Left ventricle myocardium inferior (tissue), 1 donor: ENCODE measurements around the gene SDHAF3. TPM values are rescaled to one million over a fixed set of nuclear protein-coding genes. Genes with fewer than 3 reads are reported as not detected.
"Not testable (repeated sequence)": the region's sequence is repeated elsewhere in the genome, so short reads cannot be mapped to it uniquely, and the experiment has no call there.

Experiments
- DNase-seq: peaks from one replicate; pipeline ENCODE4 v3.0.0-alpha.2; 2020
- H3K27ac ChIP-seq: fragments of 200-600 bp; replicated peaks from 2 replicates; pipeline ENCODE4 v1.8.0; 2021
- H3K27me3 ChIP-seq: fragments of 200-600 bp; 2 replicates; pipeline ENCODE4 v1.8.0; 2021; ENCODE audit warnings: low read depth
- H3K36me3 ChIP-seq: fragments of 200-600 bp; 2 replicates; pipeline ENCODE4 v1.8.0; 2021
- H3K4me1 ChIP-seq: fragments of 200-600 bp; 2 replicates; pipeline ENCODE4 v1.8.0; 2021
- H3K4me3 ChIP-seq: fragments of 200-600 bp; 2 replicates; pipeline ENCODE4 v1.8.0; 2021; ENCODE audit warnings: mild to moderate bottlenecking, moderate library complexity
- H3K9me3 ChIP-seq: fragments of 200-600 bp; replicated peaks from 2 replicates; pipeline ENCODE4 v1.8.0; 2021
- intact Hi-C: fragments of 100-400 bp; cut with micrococcal nuclease; formaldehyde crosslinking; loops from one replicate; pipeline ENCODE4 v1.11.0; 2022
- total RNA-seq: library from RNA; stranded (reverse); fragmentation: NEBNext Ultra II Directional; extraction: Animal tissue kit (Norgen Biotek cat#: 25700); gene quantifications from one replicate; pipeline ENCODE4 v1.2.1, GENCODE V29; 2021
- TF ChIP-seq, protein P1 (sequence below): fragments of 200-600 bp; IDR thresholded peaks from 2 replicates; pipeline ENCODE4 v1.8.0; 2021; ENCODE audit warnings: antibody characterized with exemption, mild to moderate bottlenecking, borderline replicate concordance
- donor health status: DM: no; HTN: yes; CAD: no; lungs with severe emphysema.

Gene SDHAF3
- total RNA-seq, 1 donor from 2014 or later: 20.5 TPM

DNA sequence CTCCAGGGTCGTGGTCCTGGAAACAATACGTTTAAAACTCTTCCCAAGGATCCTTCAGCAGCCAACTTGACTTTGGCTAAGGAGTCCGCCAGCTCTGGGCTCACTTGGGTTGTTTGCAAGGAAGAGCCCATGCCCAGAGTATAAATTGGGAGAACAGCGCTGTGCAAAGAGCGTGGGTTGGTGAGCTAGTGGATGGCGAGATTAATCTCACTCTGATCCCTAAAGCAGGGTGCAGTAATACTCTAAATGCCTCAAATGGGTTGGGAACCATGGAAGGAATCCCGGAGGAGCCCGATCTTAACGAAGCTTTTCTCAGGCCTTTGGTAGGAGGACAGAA lies 495 bp upstream of the SDHAF3 start:
- Histone ChIP-seq H3K9me3 (no peaks in the 10 kb centered on the region), H3K27me3 (no peaks in the 10 kb centered on the region), H3K4me3 (peak overlapping the region; percentile 78), H3K27ac (peak overlapping the region; percentile 79), H3K36me3 (no peaks in the 10 kb centered on the region), H3K4me1 (peaks cover 25% of the 10 kb centered on the region)
- intact Hi-C loops: no loop called here
- no peak for DNase-seq
- TF ChIP-seq, protein P1, sequence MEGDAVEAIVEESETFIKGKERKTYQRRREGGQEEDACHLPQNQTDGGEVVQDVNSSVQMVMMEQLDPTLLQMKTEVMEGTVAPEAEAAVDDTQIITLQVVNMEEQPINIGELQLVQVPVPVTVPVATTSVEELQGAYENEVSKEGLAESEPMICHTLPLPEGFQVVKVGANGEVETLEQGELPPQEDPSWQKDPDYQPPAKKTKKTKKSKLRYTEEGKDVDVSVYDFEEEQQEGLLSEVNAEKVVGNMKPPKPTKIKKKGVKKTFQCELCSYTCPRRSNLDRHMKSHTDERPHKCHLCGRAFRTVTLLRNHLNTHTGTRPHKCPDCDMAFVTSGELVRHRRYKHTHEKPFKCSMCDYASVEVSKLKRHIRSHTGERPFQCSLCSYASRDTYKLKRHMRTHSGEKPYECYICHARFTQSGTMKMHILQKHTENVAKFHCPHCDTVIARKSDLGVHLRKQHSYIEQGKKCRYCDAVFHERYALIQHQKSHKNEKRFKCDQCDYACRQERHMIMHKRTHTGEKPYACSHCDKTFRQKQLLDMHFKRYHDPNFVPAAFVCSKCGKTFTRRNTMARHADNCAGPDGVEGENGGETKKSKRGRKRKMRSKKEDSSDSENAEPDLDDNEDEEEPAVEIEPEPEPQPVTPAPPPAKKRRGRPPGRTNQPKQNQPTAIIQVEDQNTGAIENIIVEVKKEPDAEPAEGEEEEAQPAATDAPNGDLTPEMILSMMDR: no peak

DNA sequence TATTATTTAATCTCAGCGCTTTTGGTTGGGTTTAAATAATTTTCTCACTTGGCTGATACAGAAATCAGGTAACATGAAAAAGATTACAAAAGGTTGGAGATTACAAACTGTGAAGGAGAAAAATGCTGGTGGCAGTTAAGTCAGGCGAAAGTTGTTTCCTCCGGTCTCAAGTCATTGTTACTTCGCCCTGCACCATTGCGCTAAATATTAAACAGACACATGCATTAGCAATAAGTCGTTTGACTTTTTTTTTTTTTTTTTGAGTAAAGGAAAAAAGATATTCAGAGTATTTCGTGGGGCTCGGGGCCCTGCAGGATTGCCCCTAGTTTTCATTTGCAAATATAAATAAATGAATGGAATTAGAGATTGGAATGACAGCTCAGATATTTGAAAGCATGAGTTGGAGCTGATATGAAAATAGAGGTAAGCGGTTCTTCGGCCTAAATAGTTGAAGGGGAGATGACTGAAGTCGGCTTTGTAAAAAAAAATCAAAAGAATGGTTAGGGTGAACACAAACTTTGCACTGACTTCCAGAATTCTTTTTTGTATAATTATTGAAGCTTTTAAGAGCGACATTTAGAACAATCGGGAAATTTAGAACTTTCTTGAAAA lies 914 bp downstream of the SDHAF3 start:
- H3K4me3 ChIP-seq: peak overlapping the region; percentile 78
- H3K27ac ChIP-seq: peak overlapping the region; percentile 79
- H3K27me3 ChIP-seq: no peaks in the 10 kb centered on the region
- TF ChIP-seq, protein P1: no peak
- no peak for DNase-seq
- intact Hi-C loops: no loop called here
- H3K9me3 ChIP-seq: no peaks in the 10 kb centered on the region
- H3K4me1 ChIP-seq: peaks cover 25% of the 10 kb centered on the region
- H3K36me3 ChIP-seq: no peaks in the 10 kb centered on the region

DNA sequence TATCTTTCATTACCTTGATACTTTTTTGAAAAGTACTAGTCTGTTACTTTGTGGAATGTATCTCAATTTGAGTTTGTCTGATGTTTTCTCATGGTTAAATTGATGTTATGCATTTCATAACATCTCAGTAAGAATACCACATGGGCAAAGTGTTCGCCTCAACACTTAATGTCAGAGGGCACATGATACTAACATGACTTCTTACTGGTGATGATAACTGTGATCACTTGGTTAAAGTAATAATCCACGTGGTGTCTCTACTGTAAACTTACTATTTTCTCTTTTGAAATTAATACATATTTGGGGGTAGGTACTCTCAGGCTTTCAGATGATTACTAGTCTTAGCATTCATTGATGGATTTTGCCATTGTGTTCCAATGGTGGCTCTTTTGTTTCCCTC lies 2.2 kb downstream of the SDHAF3 start:
- TF ChIP-seq, protein P1: no peak
- intact Hi-C loops: no loop called here
- no peaks in the 10 kb centered on the region for H3K36me3 ChIP-seq

DNA sequence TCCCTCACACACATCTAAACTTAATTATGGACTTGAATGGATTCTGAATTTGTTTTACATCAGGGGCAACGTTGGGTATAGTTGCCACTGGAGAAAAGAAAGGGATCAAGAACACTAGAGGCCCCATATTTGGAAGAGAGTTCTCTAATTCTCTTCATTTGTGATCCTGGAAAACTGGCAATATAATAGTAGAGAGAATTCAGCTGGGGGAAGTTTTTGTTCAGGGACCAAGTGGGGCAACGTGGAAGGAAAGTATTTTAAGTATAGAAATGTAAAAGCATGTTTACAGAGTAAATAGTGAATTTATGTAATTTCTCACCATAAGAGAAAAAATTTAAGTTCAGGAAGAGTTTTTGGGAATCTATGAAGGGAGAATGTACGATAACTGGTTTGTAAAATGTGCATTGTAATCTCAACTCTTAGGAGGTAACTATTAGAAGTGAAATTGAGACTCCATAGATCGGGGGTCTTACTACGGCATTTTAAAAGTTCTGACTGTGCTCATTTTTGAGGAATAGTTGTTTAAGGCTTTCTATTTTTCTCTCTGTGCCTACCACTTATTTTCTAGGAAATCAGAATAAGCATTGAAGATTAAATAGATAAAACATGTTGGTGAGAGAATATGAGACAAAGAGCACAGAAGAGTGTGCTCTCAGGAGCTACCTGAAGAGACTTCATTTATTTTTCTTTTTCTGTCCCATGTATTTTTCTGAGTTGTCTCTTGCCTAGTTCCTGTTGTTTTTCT lies 3.4 kb downstream of the SDHAF3 start:
- Histone ChIP-seq H3K4me3 (no peak overlapping the region), H3K27ac (no peak overlapping the region), H3K27me3 (no peaks in the 10 kb centered on the region), H3K4me1 (peaks cover 25% of the 10 kb centered on the region), H3K36me3 (no peaks in the 10 kb centered on the region), H3K9me3 (peaks cover 7% of the 10 kb centered on the region)
- DNase-seq: no peak
- TF ChIP-seq, protein P1: no peak
- intact Hi-C loops: no loop called here

More for the DNA sequence above, 2.2 kb downstream of the SDHAF3 start:
- H3K4me1 ChIP-seq: peaks cover 25% of the 10 kb centered on the region
- no peaks in the 10 kb centered on the region for H3K27me3 ChIP-seq
- no peak overlapping the region for H3K27ac ChIP-seq
- H3K4me3 ChIP-seq: no peak overlapping the region
- no peaks in the 10 kb centered on the region for H3K9me3 ChIP-seq
- DNase-seq: no peak

DNA sequence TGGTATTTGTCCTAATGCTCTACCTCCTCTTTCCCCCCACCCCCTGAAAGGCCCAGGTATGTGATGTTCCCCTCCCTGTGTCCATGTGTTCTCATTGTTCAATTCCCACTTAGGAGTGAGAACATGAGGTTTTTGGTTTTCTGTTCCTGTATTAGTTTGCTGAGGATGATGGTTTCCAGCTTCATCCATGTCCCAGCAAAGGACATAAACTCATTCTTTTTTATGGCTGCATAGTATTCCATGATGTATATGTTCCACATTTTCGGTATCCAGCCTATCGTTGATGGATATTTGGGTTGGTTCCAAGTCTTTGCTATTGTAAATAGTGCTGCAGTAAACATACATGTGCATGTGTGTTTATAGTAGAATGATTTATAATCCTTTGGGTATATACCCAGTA lies 5.6 kb downstream of the SDHAF3 start:
- intact Hi-C loops, H3K27me3 ChIP-seq: not testable (repeated sequence)

DNA sequence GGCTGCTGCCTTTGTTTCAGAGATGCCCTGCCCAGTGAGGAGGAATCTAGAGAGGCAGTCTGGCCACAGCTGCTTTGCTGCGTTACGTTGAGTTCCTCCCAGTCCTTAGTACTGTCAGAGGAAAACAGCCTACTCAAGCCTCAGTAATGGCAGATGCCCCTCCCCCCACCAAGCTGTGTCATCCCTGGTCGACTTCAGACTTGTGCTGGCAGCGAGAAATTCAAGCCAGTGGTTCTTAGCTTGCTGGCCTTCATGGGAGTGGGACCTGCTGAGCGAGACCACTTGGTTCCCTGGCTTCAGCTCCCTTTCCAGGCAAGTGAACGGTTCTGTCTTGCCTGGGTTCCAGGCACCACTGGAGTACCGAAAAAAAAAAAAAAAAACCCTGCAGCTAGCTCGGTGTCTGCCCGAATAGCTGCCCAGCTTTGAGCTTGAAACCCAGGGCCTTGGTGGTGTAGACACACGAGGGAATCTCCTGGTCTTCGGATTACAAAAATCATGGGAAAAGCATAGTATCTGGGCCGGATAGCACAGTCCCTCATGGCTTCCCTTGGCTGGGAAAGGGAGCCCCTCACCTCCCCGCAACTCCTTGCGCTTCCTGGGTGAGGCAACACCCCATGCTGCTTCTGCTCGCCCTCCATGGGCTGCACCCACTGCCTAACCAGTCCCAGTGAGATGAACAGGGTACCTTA lies 9.1 kb downstream of the SDHAF3 start:
- H3K4me1 ChIP-seq: no peaks in the 10 kb centered on the region
- H3K36me3 ChIP-seq: no peaks in the 10 kb centered on the region
- H3K27ac ChIP-seq: no peak overlapping the region
- H3K9me3 ChIP-seq: peaks cover 7% of the 10 kb centered on the region
- DNase-seq: no peak
- no peaks in the 10 kb centered on the region for H3K27me3 ChIP-seq
- intact Hi-C loops: no loop called here
- TF ChIP-seq, protein P1: no peak
- no peak overlapping the region for H3K4me3 ChIP-seq

More for the DNA sequence above, 5.6 kb downstream of the SDHAF3 start:
- not testable (repeated sequence) for H3K9me3 ChIP-seq, H3K27ac ChIP-seq, DNase-seq, H3K36me3 ChIP-seq, H3K4me3 ChIP-seq
- H3K4me1 ChIP-seq: peaks cover 18% of the 10 kb centered on the region
